Muscle of leg (tissue), 11 donors: Measurements from ENCODE around the gene RNASEH2A. TPM values are rescaled to one million over a fixed set of nuclear protein-coding genes. Genes with fewer than 3 reads are reported as not detected.

Source experiments
- DNase-seq: peaks from one replicate; pipeline ENCODE4 v3.0.0; 2013
- H3K27ac ChIP-seq: one replicate; pipeline ENCODE4 v1.5.1; 2013; ENCODE audit warnings: mild to moderate bottlenecking, low read length, control low read depth
- H3K27me3 ChIP-seq: one replicate; pipeline ENCODE4 v1.6.1; 2013; ENCODE audit warnings: low read length; ENCODE audit not compliant: control insufficient read depth, insufficient read depth
- H3K36me3 ChIP-seq: one replicate; pipeline ENCODE4 v1.6.1; 2013; ENCODE audit warnings: low read length; ENCODE audit not compliant: control insufficient read depth, insufficient read depth
- H3K4me1 ChIP-seq: one replicate; pipeline ENCODE4 v1.6.1; 2013; ENCODE audit warnings: low read length; ENCODE audit not compliant: control insufficient read depth, insufficient read depth
- H3K4me3 ChIP-seq: one replicate; pipeline ENCODE4 v1.5.1; 2013; ENCODE audit warnings: low read length, control low read depth
- H3K9me3 ChIP-seq: replicated peaks from 2 replicates; pipeline ENCODE4 v1.6.1; 2013; ENCODE audit warnings: low read depth, low read length; ENCODE audit not compliant: control insufficient read depth
- WGBS: methylation state at CpG from one replicate; pipeline ENCODE4 v1.1.5; 2013; ENCODE audit warnings: missing lambda C conversion rate; ENCODE audit not compliant: insufficient coverage; 5-methylcytosine and 5-hydroxymethylcytosine counted together
- polyA plus RNA-seq, 8 donors: library from polyadenylated mRNA; unstranded; fragments of 120-200 nt; gene quantifications; one replicate each; pipeline versions ENCODE4 v1.2.1 to v1.2.3, GENCODE V29; 2013; ENCODE audit warnings: inconsistent platforms in 1 of 8, low replicate concordance in 1 of 8; ENCODE audit not compliant: insufficient read length in 8 of 8, insufficient read depth in 1 of 8
- total RNA-seq: library from RNA; stranded (reverse); fragments of 120-200 nt; gene quantifications from one replicate; pipeline ENCODE4 v1.2.4, GENCODE V29; 2013

Gene RNASEH2A
- total and polyA plus RNA-seq, 9 donors: 12.6 to 31.5 (median 22.8) TPM

- DNase-seq: peak; percentile 67
- Histone ChIP-seq H3K36me3 (peaks cover 18% of the 10 kb centered on the region), H3K4me1 (peaks cover 31% of the 10 kb centered on the region), H3K27ac (peak overlapping the region; percentile 60), H3K27me3 (no peaks in the 10 kb centered on the region), H3K9me3 (no peaks in the 10 kb centered on the region), H3K4me3 (no peak overlapping the region)
- WGBS: 17% methylated on average over 37 of the region's 37 CpGs
These were observed 36.7 kb upstream of the RNASEH2A start for GRCh38 chr19:12769689-12770088.

GRCh38 chr19:12770922-12771321 lies 35.5 kb upstream of the RNASEH2A start:
- H3K4me3 ChIP-seq: no peak overlapping the region
- DNase-seq: no peak
- no peaks in the 10 kb centered on the region for H3K9me3 ChIP-seq
- no peaks in the 10 kb centered on the region for H3K27me3 ChIP-seq
- H3K4me1 ChIP-seq: peaks cover 37% of the 10 kb centered on the region
- no peak overlapping the region for H3K27ac ChIP-seq
- 92% methylated on average over 6 of the region's 13 CpGs for WGBS
- H3K36me3 ChIP-seq: peaks cover 14% of the 10 kb centered on the region

DNA sequence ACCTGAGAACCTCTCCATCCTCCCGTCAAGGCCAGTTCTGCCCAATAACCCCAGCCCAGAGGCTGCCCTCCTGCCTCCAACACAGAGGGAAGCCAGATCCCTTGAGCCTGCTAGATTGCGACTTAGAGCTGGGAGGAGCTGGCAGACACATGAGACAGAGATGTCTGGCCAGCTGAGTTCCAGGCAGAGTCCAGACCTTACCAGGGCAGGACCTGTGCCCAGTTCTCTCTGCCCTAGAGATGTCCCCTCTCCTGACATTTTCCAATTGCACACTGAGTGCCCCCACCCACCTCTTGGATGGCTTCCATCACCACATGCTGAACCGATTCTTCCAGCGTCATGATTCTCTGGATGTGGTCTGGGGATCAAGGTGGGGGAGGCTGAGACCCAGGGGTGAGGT lies 34.1 kb upstream of the RNASEH2A start:
- DNase-seq: no peak
- Histone ChIP-seq H3K27ac (no peak overlapping the region), H3K27me3 (no peaks in the 10 kb centered on the region), H3K36me3 (peaks cover 13% of the 10 kb centered on the region), H3K4me3 (no peak overlapping the region), H3K4me1 (peaks cover 34% of the 10 kb centered on the region), H3K9me3 (no peaks in the 10 kb centered on the region)
- WGBS: 58% methylated on average over 2 of the region's 4 CpGs

- Histone ChIP-seq H3K9me3 (no peaks in the 10 kb centered on the region), H3K27ac (no peak overlapping the region), H3K27me3 (no peaks in the 10 kb centered on the region), H3K36me3 (peaks cover 7% of the 10 kb centered on the region), H3K4me3 (no peak overlapping the region), H3K4me1 (peaks cover 46% of the 10 kb centered on the region)
- 94% methylated on average over 2 of the region's 2 CpGs for WGBS
- DNase-seq: peak; percentile 48
These were observed 32.8 kb upstream of the RNASEH2A start for GRCh38 chr19:12773571-12773970.

DNA sequence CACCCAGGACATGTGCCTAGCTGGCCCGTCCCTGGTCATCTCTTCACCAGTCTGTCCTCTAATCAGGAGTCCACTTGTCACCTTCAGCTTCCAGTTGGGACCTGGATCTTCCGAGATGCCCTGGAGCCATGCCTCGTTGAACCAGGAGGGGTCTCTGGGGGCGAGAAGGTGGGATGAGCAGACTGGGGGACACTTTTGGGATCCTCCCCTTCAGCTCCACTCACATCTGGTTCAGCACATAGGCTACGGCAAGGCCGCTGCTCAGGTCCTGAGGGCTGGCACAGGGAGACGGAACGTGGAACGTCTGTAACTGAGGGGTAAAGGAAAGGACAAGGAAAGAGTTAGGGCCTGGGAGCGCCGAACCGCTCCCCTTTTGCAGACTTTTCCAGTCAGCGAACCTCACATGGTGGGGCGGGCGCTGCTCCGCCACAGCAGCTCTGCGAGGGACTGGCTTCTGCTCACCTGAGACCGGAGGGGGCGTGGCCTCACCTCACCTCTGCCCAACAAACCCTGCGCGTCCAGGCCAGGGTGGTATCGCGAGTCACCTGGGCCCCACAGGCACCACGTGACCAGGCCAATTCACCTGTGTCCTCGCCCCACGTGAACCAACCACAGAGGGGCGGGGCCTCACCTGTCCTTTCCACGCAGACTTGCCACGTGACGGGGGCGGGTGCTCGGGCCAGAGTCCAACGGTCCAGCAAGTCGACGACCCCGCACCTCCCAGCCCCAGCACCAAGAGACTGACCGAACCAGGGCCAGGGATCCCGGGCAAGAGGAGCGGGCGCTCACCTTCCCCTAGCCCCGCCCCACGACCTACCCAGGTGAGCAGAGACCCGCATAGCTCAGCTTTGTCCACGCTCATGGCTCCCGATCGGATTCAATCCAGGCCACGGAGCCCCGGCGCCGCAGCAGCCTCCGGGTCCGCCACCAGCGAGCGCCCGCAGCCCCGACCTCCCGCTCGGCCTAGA lies 31.5 kb upstream of the RNASEH2A start, which contains the start of gene HOOK2:
Gene HOOK2 (minus strand): TSS at position 965 of the 968 bp plus-strand sequence. CDS start 103 bp downstream, at position 862.
- H3K27me3 ChIP-seq: no peaks in the 10 kb centered on the region
- 7% methylated on average over 37 of the region's 58 CpGs for WGBS
- peak; percentile 53 for DNase-seq
- peaks cover 53% of the 10 kb centered on the region for H3K4me1 ChIP-seq
- peak within 1 kb of the TSS; percentile 79 for H3K4me3 ChIP-seq
- H3K36me3 ChIP-seq: peaks cover 5% of the 10 kb centered on the region
- no peaks in the 10 kb centered on the region for H3K9me3 ChIP-seq
- H3K27ac ChIP-seq: peak within 1 kb of the TSS; percentile 55

DNA sequence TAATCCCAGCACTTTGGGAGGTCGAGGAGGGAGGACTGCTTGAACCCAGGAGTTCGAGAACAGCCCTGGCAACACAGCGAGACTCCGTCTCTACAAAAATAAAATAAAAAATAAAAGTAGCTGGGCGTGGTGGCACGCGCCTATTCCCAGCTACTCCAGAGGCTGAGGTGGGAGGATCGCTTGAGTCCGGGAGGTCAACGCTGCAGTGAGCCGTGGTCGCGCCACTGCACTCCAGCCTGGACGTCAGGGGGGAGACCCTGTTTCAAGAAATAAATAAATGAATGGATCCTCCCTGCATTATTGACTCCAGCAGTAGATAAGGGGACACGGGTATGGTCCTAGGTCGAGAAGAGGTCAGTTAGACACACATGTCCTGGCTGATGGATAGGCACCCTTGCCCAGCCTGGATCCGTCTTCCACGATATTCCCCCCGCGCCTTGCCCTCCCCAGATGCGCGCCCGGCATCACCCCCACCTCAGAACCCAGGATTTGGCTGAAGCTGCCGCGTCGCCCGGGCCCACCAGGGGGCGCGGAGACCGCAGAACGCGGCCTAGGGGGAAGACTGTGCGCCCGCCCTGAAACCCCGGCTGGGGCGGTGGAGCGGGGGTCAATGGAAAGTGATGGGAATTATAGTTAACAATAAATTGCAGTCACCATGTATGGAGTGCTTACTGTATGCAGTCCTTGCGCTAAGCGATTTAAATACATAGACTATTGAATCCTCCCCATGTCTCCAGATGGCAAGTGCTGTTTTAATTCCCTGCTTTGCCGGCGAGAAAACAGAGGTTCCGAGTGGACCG lies 29.0 kb upstream of the RNASEH2A start:
- peaks cover 54% of the 10 kb centered on the region for H3K4me1 ChIP-seq
- 7% methylated on average over 29 of the region's 43 CpGs for WGBS
- H3K27me3 ChIP-seq: no peaks in the 10 kb centered on the region
- peaks cover 3% of the 10 kb centered on the region for H3K36me3 ChIP-seq
- DNase-seq: peak; percentile 90
- no peaks in the 10 kb centered on the region for H3K9me3 ChIP-seq
- H3K27ac ChIP-seq: peak overlapping the region; percentile 99
- peak overlapping the region; percentile 70 for H3K4me3 ChIP-seq

- 0% methylated on average over 19 of the region's 44 CpGs for WGBS
- Histone ChIP-seq H3K4me3 (peak overlapping the region; percentile 70), H3K27me3 (no peaks in the 10 kb centered on the region), H3K4me1 (peaks cover 56% of the 10 kb centered on the region), H3K36me3 (peaks cover 3% of the 10 kb centered on the region), H3K9me3 (no peaks in the 10 kb centered on the region), H3K27ac (peak overlapping the region; percentile 99)
- peak; percentile 92 for DNase-seq
These were observed 28.1 kb upstream of the RNASEH2A start for GRCh38 chr19:12778017-12778904.

- peaks cover 59% of the 10 kb centered on the region for H3K4me1 ChIP-seq
- no peaks in the 10 kb centered on the region for H3K36me3 ChIP-seq
- peak overlapping the region; percentile 70 for H3K4me3 ChIP-seq
- no peaks in the 10 kb centered on the region for H3K27me3 ChIP-seq
- H3K27ac ChIP-seq: peak overlapping the region; percentile 99
- H3K9me3 ChIP-seq: no peaks in the 10 kb centered on the region
- DNase-seq: no peak
- WGBS: 3% methylated on average over 5 of the region's 6 CpGs
These were observed 27.6 kb upstream of the RNASEH2A start for GRCh38 chr19:12778905-12779161.

DNA sequence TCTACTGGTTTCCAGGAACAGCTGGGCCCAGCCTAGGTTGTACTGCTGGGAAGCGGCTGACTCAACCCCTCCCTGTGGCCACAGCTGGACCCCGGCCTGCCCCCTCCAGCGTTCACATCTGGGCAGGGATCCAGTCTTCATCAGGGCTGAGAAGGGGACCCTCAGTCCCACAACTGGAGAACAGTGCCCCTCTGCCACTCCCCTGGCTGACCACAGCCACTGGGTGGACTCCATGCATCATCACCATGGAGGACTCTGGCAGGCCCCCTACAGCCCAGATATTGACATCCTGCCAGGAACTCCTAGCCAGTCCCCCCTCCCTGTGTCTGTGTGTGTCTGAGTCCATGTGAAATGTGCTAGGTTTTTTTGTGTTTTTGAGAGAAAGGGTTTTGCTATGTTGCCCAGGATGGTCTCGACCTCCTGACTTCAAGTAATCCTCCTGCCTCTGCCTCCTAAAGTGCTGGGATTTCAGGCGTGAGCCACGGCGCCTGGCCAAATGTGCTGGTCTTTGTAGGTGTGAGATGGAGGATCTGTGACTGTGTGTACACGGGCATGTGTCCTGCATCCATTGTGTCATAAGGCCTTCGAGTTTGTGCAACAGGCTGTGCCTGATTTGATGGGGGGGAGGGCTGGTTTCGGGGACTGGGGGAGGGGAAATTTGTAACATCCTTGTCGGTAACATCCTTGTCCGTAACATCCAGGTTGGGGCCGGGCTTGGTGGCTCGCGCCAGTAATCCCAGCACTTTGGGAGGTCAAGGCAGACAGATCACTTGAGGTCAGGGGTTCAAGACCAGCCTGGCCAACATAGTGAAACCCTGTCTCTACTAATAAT lies 27.0 kb upstream of the RNASEH2A start:
- peak; percentile 91 for DNase-seq

More for the DNA sequence above, 27.0 kb upstream of the RNASEH2A start:
- Histone ChIP-seq H3K9me3 (no peaks in the 10 kb centered on the region), H3K36me3 (no peaks in the 10 kb centered on the region), H3K4me3 (peak overlapping the region; percentile 70), H3K27ac (peak overlapping the region; percentile 99), H3K27me3 (no peaks in the 10 kb centered on the region), H3K4me1 (peaks cover 64% of the 10 kb centered on the region)
- 20% methylated on average over 7 of the region's 15 CpGs for WGBS
